ENCODE results near the gene FBXO42. TPM values are rescaled to one million over a fixed set of nuclear protein-coding genes. Genes with fewer than 3 reads are reported as not detected.
A peak's percentile ranks its signal among the peaks of the same experiment; 100 is the strongest.

FBXO42 gene
- total and polyA plus RNA-seq, 2 of the 13 experiments (the other 11 are each of a cell fraction or from before 2014, with no cell fraction given): 7.6 to 17.5 TPM

DNA sequence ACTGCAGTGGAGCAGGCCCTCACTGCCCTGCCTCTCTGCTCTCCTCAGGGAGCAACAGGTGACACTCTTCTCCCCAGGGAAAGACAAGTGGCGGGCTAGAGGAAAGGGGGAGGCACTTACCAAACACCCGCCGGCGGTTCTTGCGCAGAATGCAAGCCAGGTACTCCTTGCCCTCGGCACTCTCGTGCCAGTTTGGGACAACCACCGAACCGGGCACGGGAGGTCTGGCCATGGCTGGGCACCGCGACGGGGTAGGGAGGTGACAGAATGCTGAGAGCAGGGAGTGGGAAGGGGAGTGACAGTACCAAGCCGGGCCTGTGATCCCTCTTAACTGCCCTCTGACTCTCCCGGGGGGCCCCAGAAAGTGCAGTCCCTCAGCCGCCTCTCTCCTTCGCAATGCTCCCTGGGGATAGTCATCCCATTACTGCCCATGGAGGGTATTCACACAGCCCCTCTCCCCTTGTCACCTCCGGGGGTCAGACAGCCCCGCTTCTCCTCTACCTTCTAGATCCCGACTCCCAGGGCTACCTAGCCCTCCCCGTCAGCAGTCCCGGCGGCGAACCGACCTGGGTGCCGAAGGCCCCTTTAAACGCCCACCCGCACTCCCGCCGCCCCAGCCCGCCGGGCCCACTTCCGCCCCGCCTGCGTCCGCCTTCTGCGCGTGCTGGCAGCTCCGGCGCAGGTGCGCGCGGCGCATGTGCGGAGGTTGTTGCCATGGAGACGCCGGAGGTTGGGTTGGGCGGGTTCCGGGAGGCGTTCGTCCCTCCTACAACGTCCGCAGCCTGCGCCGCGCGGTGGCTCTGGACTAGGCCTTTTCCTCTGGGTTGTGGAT, 115.6 kb downstream of the FBXO42 start, which contains the start of gene CPLANE2 (continued):
- TF ChIP-seq, protein P1, sequence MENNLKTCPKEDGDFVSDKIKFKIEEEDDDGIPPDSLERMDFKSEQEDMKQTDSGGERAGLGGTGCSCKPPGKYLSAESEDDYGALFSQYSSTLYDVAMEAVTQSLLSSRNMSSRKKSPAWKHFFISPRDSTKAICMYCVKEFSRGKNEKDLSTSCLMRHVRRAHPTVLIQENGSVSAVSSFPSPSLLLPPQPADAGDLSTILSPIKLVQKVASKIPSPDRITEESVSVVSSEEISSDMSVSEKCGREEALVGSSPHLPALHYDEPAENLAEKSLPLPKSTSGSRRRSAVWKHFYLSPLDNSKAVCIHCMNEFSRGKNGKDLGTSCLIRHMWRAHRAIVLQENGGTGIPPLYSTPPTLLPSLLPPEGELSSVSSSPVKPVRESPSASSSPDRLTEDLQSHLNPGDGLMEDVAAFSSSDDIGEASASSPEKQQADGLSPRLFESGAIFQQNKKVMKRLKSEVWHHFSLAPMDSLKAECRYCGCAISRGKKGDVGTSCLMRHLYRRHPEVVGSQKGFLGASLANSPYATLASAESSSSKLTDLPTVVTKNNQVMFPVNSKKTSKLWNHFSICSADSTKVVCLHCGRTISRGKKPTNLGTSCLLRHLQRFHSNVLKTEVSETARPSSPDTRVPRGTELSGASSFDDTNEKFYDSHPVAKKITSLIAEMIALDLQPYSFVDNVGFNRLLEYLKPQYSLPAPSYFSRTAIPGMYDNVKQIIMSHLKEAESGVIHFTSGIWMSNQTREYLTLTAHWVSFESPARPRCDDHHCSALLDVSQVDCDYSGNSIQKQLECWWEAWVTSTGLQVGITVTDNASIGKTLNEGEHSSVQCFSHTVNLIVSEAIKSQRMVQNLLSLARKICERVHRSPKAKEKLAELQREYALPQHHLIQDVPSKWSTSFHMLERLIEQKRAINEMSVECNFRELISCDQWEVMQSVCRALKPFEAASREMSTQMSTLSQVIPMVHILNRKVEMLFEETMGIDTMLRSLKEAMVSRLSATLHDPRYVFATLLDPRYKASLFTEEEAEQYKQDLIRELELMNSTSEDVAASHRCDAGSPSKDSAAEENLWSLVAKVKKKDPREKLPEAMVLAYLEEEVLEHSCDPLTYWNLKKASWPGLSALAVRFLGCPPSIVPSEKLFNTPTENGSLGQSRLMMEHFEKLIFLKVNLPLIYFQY (CRISPR knock-in tag; IDR thresholded peaks at IDR 0.05; ENCODE audit: borderline replicate concordance): peak; percentile 88; the same call in 1 of the 2 replicates
- TF ChIP-seq, protein P2, sequence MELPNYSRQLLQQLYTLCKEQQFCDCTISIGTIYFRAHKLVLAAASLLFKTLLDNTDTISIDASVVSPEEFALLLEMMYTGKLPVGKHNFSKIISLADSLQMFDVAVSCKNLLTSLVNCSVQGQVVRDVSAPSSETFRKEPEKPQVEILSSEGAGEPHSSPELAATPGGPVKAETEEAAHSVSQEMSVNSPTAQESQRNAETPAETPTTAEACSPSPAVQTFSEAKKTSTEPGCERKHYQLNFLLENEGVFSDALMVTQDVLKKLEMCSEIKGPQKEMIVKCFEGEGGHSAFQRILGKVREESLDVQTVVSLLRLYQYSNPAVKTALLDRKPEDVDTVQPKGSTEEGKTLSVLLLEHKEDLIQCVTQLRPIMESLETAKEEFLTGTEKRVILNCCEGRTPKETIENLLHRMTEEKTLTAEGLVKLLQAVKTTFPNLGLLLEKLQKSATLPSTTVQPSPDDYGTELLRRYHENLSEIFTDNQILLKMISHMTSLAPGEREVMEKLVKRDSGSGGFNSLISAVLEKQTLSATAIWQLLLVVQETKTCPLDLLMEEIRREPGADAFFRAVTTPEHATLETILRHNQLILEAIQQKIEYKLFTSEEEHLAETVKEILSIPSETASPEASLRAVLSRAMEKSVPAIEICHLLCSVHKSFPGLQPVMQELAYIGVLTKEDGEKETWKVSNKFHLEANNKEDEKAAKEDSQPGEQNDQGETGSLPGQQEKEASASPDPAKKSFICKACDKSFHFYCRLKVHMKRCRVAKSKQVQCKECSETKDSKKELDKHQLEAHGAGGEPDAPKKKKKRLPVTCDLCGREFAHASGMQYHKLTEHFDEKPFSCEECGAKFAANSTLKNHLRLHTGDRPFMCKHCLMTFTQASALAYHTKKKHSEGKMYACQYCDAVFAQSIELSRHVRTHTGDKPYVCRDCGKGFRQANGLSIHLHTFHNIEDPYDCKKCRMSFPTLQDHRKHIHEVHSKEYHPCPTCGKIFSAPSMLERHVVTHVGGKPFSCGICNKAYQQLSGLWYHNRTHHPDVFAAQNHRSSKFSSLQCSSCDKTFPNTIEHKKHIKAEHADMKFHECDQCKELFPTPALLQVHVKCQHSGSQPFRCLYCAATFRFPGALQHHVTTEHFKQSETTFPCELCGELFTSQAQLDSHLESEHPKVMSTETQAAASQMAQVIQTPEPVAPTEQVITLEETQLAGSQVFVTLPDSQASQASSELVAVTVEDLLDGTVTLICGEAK (IDR thresholded peaks at IDR 0.05): no peak
- TF ChIP-seq, protein P2 (CRISPR knock-in tag; IDR thresholded peaks at IDR 0.05): no peak
- TF ChIP-seq, protein P3, sequence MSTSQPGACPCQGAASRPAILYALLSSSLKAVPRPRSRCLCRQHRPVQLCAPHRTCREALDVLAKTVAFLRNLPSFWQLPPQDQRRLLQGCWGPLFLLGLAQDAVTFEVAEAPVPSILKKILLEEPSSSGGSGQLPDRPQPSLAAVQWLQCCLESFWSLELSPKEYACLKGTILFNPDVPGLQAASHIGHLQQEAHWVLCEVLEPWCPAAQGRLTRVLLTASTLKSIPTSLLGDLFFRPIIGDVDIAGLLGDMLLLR (CRISPR knock-in tag; IDR thresholded peaks at IDR 0.05): 0 out of 2 replicates have a peak, but pooled peaks have one; percentile 50
- TF ChIP-seq FOXA3 (CRISPR knock-in tag; IDR thresholded peaks at IDR 0.05): peak; percentile 26; the same call in 1 of the 2 replicates
- TF ChIP-seq, protein P4, sequence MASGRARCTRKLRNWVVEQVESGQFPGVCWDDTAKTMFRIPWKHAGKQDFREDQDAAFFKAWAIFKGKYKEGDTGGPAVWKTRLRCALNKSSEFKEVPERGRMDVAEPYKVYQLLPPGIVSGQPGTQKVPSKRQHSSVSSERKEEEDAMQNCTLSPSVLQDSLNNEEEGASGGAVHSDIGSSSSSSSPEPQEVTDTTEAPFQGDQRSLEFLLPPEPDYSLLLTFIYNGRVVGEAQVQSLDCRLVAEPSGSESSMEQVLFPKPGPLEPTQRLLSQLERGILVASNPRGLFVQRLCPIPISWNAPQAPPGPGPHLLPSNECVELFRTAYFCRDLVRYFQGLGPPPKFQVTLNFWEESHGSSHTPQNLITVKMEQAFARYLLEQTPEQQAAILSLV (CRISPR knock-in tag; IDR thresholded peaks at IDR 0.05; ENCODE audit: borderline replicate concordance): peak; percentile 83; the same call in 1 of the 2 replicates
- TF ChIP-seq ELF3 (CRISPR knock-in tag; IDR thresholded peaks at IDR 0.05): peak; percentile 50; the same call in 1 of the 2 replicates
- no peak for TF ChIP-seq NCOA5 (CRISPR knock-in tag; IDR thresholded peaks at IDR 0.05)
- TF ChIP-seq HOXA3 (CRISPR knock-in tag; IDR thresholded peaks at IDR 0.05): peak; percentile 50; the same call in 1 of the 2 replicates
- no peak for TF ChIP-seq ZNF333 (CRISPR knock-in tag; IDR thresholded peaks at IDR 0.05; ENCODE audit: borderline replicate concordance)
- peak; percentile 87 for TF ChIP-seq RFX1 (IDR thresholded peaks at IDR 0.05)
- peak; percentile 79; the same call in 1 of the 2 replicates for TF ChIP-seq ZNF619 (CRISPR knock-in tag; IDR thresholded peaks at IDR 0.05)
- TF ChIP-seq ZNF224 (CRISPR knock-in tag; IDR thresholded peaks at IDR 0.05): no peak
